Endothelial cell (in vitro differentiated cells): Measurements from ENCODE around the gene LBR. TPM values are rescaled to one million over a fixed set of nuclear protein-coding genes. Genes with fewer than 3 reads are reported as not detected.

Experiments
- DNase-seq: peaks from one replicate; pipeline ENCODE4 v3.0.0; 2021; ENCODE audit warnings: low spot score
- H3K27ac Mint-ChIP-seq: one replicate; pipeline ENCODE4 v1.8.0; 2021; ENCODE audit warnings: mixed read lengths, inconsistent platforms; ENCODE audit not compliant: unreplicated experiment
- H3K27me3 Mint-ChIP-seq: one replicate; pipeline ENCODE4 v1.8.0; 2021; ENCODE audit warnings: mild to moderate bottlenecking, moderate library complexity, mixed read lengths, inconsistent platforms; ENCODE audit not compliant: unreplicated experiment
- H3K36me3 Mint-ChIP-seq: one replicate; pipeline ENCODE4 v1.8.0; 2021; ENCODE audit warnings: mild to moderate bottlenecking, low read depth, mixed read lengths, inconsistent platforms; ENCODE audit not compliant: unreplicated experiment
- H3K4me1 Mint-ChIP-seq: one replicate; pipeline ENCODE4 v1.8.0; 2021; ENCODE audit warnings: mild to moderate bottlenecking, mixed read lengths, inconsistent platforms; ENCODE audit not compliant: unreplicated experiment
- H3K4me3 Mint-ChIP-seq: one replicate; pipeline ENCODE4 v1.8.0; 2021; ENCODE audit warnings: mild to moderate bottlenecking, mixed read lengths, inconsistent platforms; ENCODE audit not compliant: unreplicated experiment
- H3K9me3 Mint-ChIP-seq: one replicate; pipeline ENCODE4 v1.8.0; 2021; ENCODE audit warnings: mixed read lengths, inconsistent platforms; ENCODE audit not compliant: unreplicated experiment
- total RNA-seq: library from RNA; stranded (reverse); fragmentation: NEBNext Ultra II Directional; extraction: Animal tissue kit (Norgen Biotek cat#: 25700); gene quantifications from one replicate; pipeline ENCODE4 v1.2.1, GENCODE V29; 2021; ENCODE audit not compliant: unreplicated experiment
- TF ChIP-seq, protein P1 (sequence below): fragments of 200-600 bp; sonication (generic); IDR thresholded peaks from one replicate; pipeline ENCODE4 v1.5.0; 2021; ENCODE audit warnings: antibody characterized with exemption; ENCODE audit not compliant: unreplicated experiment

Gene LBR
- total RNA-seq, 1 donor from 2014 or later = 178 TPM

DNA sequence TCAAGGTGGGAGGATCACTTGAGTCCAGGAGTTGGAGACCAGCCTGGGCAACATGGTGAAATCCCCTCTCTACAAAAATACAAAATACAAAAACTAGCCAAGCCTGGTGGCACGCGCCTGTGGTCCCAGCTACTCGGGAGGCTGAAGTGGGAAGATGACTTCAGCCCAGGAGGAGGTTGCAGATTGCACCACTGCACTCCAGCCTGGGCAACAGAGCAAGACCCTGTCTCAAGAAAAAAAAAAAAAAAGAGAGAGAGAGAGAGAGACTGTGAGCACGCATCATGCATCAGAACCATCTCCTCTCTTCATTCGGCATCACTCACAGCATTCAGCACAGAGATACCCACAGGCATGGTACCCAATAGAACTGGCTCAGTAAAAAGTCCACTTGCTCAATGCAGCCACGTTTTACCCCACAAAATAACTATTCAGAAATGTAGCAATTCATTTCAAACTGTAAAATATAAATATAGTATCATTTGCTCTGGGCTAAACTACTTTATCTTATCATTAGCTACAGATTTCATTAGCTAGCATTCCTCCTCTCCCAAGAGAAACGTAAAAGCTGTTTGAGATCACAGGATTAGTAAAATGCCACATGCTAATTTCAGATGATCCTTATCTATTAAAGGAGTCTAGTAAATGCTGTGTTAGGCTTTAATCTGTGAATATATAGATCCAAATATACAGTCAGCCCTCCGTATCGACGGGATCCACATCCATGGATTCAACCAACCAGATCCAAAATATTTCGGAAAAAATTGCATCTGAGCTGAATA lies 11.7 kb downstream of the LBR start:
- Mint-ChIP-seq H3K27me3 (no peaks in the 10 kb centered on the region), H3K27ac (no peak overlapping the region), H3K4me3 (no peak overlapping the region), H3K36me3 (peaks cover 22% of the 10 kb centered on the region), H3K4me1 (peaks cover 17% of the 10 kb centered on the region), H3K9me3 (no peaks in the 10 kb centered on the region)
- no peak for DNase-seq
- TF ChIP-seq, protein P1, sequence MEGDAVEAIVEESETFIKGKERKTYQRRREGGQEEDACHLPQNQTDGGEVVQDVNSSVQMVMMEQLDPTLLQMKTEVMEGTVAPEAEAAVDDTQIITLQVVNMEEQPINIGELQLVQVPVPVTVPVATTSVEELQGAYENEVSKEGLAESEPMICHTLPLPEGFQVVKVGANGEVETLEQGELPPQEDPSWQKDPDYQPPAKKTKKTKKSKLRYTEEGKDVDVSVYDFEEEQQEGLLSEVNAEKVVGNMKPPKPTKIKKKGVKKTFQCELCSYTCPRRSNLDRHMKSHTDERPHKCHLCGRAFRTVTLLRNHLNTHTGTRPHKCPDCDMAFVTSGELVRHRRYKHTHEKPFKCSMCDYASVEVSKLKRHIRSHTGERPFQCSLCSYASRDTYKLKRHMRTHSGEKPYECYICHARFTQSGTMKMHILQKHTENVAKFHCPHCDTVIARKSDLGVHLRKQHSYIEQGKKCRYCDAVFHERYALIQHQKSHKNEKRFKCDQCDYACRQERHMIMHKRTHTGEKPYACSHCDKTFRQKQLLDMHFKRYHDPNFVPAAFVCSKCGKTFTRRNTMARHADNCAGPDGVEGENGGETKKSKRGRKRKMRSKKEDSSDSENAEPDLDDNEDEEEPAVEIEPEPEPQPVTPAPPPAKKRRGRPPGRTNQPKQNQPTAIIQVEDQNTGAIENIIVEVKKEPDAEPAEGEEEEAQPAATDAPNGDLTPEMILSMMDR = no peak

DNA sequence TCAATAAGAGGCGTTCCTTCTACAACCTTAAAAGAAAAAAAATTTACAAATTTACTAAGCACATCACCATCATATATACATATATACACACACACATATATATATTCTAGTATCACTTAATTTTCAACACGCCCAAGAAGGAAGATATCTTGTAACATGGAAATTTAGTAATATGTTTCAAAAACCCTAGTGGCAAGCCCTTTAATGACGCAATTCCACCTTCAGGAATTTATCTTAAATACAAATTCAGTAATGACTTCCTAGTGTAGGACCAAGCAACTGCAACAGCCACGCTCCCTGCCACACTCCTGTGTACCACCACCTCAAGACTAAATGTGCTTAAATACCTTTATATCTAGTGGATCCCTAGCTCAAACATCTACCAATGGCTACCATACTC lies 12.5 kb downstream of the LBR start:
- Mint-ChIP-seq H3K9me3 (no peaks in the 10 kb centered on the region), H3K36me3 (peaks cover 27% of the 10 kb centered on the region), H3K27ac (no peak overlapping the region), H3K4me3 (no peak overlapping the region), H3K27me3 (no peaks in the 10 kb centered on the region), H3K4me1 (peaks cover 17% of the 10 kb centered on the region)
- DNase-seq = no peak
- TF ChIP-seq, protein P1 = no peak

DNA sequence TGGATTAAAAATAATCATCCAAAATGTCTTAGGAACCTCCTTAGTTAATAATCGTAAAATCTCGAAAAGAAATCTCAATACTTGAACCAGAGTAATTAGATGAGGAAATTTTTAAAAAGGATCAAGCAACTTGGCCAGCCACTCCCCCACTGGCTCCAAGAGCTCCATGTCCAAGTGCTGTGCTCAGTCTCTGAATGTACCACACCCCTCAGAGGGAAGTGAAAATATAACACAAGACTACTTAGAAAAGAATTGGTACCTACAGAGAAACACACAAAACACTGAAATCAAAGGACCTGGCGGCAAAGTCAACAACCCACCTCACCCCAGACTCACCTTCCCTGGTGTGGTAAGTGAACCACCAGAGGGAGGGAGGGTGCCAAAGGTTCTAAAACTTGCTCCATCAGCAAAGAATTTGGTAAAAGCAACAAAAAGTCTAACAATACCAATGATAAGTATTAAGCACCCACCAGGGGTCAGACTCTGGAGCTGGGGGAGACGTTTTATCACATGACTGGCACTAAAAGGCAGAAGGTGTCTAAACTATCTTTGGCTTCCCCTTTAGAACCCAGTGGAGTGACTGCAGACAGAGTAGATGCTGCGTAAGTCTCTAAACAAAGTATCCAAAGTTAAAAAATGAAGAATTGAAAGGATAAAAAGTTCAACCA lies 14.0 kb downstream of the LBR start:
- Mint-ChIP-seq H3K27ac (no peak overlapping the region), H3K4me3 (no peak overlapping the region), H3K27me3 (no peaks in the 10 kb centered on the region), H3K4me1 (peaks cover 12% of the 10 kb centered on the region), H3K9me3 (no peaks in the 10 kb centered on the region), H3K36me3 (peaks cover 24% of the 10 kb centered on the region)
- no peak for DNase-seq
- TF ChIP-seq, protein P1 = no peak

DNA sequence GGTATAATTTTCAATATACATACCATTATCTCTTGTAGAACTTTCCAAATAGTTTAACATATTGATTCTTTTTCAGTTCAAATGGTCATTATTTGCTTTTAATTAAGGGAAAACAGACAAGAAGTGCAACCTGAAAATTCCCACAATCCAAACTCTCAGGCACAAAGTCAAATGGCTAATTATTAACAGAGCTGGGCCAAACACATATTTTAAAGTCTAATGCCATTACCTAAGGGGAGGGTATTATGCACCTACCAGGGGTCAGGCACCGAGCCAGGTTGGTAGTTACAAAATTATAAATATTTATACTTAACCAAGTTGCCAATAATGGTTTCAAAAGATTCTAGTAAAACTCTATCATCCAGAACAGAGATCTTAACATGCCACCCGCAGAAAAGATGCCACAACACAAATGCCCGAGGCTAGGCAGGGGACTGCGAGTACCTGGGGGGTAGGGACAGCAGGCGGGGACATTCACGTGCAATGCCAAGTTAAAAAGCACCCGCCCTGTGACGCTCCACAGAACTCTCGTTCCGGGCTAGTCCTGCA lies 15.0 kb downstream of the LBR start:
- no peaks in the 10 kb centered on the region for H3K27me3 Mint-ChIP-seq
- H3K4me1 Mint-ChIP-seq = peaks cover 3% of the 10 kb centered on the region
- no peak for DNase-seq
- peaks cover 29% of the 10 kb centered on the region for H3K36me3 Mint-ChIP-seq
- H3K27ac Mint-ChIP-seq = no peak overlapping the region
- TF ChIP-seq, protein P1 = no peak
- H3K4me3 Mint-ChIP-seq = no peak overlapping the region
- H3K9me3 Mint-ChIP-seq = no peaks in the 10 kb centered on the region

DNA sequence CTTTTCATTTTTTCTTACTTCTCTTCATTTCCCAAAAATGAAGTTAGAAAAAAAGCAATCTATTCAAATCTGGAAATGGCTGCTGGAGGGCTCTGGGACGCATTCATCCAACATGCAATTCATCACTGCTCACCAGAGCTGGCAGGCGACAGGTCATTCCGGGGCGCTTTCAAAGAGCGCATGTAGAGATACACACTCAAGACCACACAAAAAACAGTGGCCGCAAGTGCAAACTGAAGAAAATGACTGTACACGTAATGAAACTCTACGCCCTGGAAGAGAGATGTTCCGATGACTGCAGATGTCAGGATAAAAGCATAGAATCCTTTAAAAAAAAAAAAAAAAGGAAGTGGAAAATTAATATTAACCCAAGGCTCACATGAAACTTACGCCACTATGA lies 15.5 kb downstream of the LBR start:
- Mint-ChIP-seq H3K4me1 (no peaks in the 10 kb centered on the region), H3K9me3 (no peaks in the 10 kb centered on the region), H3K36me3 (peaks cover 31% of the 10 kb centered on the region), H3K4me3 (no peak overlapping the region), H3K27me3 (no peaks in the 10 kb centered on the region), H3K27ac (no peak overlapping the region)
- TF ChIP-seq, protein P1 = no peak
- no peak for DNase-seq
